NCI-H345 (cell line): ENCODE results near the gene OR5H14.

Experiments
- DNase-seq: peaks from one replicate; lab custom pipeline; 2025; lab: John Stamatoyannopoulos, UW

OR5H14 gene

DNA sequence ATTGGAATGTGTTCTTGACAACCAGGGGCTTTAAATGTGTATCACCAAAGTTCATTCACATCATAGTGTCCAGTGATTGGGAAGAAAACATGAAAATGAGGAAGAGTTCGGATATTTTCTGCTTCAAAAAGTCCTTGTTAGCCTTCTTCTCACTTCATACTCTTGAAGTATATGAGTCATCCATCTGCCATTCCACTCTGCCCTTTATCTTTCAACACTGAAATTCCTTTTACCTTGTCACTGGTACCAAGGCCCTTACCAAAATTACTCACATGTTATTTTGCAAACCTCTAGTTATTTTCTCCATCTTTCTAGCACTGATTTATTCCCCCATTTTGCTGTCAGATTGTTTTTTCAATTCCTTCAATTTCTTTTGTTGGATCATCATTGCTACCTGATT lies 51.7 kb downstream of the OR5H14 start:
- no peak for DNase-seq
